HTERT RPE-1 (cell line): ENCODE results near the gene GJB3.
"Not testable (repeated sequence)": the region's sequence is repeated elsewhere in the genome, so short reads cannot be mapped to it uniquely, and the experiment has no call there.

Experiments used
- in situ Hi-C: fragments of 300-500 bp; cut with MboI; formaldehyde crosslinking; loops from 4 replicates; pipeline ENCODE4 v1.14.3; 2020; ENCODE audit warnings: low sequenced_read_pairs

GJB3 gene

GRCh38 chr1:34781071-34781843, at the start of gene GJB3:
TSS of gene GJB3 (plus strand) at chr1:34781214. CDS start at chr1:34784763, 3,549 bp downstream.
- in situ Hi-C loops: no loop called here

DNA sequence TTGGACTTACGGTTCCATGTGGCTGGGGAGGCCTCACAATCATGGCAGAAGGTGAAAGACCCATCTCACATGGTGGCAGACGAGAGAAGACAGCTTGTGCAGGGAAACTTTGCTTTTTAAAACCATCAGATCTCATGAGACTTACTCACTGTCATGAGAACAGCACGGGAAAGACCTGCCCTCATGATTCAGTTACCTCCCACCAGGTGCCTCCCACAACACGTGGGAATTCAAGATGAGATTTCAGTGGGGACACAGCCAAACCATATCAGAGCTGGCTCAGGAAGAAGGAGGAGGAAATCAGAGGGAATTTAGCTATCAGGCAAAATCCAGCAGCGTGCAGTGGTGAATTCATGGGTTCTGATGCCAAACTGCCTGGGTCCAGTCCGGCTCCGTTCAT, 48.2 kb upstream of the GJB3 start:
- in situ Hi-C loops: not testable (repeated sequence)

- in situ Hi-C loops: no loop called here
Measured at GRCh38 chr1:34736692-34737091, 44.3 kb upstream of the GJB3 start.

GRCh38 chr1:34737236-34737635, 43.8 kb upstream of the GJB3 start:
- in situ Hi-C loops: not testable (repeated sequence)

DNA sequence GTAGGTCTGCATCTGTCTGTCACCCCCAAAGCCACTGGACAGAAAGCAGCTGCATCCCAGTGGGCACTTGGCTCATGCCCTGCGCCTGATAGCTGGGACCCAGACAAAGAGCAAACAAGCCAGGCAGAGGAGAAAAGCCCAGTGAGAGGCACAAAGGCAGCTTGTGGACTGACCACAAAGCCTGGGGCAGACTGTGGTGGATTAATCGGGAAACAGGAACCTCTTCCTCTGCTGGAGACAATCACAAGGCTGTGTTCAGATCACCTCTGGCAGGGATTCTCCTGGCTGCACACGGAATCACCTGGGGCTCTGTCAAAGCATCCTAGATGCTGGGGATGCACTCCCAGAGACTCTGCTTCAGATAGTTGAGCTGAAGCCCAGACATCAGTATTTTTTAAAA, 41.4 kb upstream of the GJB3 start:
- in situ Hi-C loops: no loop called here

GRCh38 chr1:34740161-34740868, 40.7 kb upstream of the GJB3 start:
- in situ Hi-C loops: no loop called here

DNA sequence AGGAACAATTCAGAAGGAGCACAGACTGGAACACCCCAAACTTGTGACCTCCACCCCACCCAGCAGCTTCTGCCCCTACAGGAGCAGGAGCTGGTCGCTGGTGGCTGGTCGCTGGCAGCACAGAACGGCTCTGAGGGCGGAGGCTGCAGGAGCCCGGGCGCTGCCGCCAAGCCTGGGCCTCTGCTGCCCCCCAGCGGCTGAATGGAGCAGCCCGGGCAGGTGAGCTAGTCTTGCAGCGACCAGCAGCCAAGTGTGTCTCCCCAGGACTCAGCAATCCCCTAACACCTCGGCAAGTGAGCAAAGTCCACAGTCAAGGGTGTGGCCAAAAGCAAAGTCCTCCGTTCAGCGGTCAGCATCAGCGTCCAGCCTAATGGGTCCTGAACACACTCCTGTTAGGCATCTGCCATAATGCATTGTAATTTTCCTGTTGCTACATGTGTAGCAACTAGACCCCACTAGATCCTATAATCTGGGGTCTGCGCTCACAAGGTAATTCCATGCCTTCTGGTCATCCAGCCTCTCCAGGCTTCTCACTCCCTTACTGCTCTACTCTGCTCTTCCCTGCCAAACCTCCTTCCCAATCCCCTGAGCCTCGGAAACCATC, 38.2 kb upstream of the GJB3 start:
- in situ Hi-C loops: no loop called here

DNA sequence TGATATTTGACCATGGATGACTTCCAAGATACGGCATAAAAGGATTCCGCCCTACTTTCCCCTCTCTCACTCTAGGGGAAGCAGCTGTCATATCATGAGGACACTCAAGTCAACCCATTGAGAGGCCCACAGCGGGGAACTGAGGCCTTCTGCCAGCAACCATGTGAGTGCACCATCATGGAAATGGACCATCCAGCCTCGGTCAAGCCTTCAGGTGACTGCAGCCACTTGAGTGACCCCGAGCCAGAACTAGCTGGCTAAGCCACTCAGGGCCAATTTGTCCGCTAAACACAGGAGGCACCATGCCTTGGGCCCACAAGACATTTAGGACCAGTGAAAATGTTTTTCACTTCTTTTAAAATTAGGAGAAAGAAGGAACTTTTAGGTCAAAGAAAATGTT, 37.2 kb upstream of the GJB3 start:
- in situ Hi-C loops: no loop called here

DNA sequence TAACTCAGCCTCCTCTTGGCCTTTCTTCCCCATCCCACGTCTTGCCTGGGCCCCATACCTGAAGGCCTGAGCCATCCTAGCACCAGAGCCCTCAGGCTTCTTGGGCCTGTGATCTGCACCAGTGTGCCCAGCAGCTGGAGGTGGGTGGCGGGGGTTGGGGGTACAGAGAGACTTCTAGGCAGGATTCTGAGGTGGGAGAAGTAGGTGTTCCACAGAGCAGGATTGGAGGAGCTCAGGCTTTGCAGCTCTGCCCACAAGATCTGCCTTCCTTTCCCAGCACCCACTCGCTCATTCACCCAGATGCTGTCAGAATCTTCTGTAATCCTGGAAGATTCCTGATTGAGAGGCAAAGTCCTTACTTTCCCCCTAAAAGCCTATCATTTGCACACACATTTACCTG, 36.2 kb upstream of the GJB3 start:
- in situ Hi-C loops: no loop called here

DNA sequence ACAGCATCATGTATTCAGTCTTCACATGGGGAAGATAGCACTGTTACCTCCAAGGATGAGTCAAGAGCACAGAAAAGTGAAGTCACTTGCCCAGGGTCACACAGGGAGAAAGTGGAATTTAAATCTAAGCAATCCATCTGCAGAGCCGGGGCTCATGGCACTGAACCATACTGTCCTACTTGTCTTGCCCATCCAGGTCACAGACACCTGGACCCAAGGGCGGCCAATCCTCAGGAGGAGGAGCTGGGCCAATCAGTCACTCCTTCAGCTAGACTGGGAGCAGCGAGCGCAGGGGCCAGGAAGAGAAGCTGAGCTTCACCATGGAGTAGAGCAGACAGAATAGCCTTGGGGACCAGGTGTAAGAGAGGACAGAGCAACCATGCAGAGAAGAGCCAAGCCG, 35.3 kb upstream of the GJB3 start:
- in situ Hi-C loops: no loop called here

DNA sequence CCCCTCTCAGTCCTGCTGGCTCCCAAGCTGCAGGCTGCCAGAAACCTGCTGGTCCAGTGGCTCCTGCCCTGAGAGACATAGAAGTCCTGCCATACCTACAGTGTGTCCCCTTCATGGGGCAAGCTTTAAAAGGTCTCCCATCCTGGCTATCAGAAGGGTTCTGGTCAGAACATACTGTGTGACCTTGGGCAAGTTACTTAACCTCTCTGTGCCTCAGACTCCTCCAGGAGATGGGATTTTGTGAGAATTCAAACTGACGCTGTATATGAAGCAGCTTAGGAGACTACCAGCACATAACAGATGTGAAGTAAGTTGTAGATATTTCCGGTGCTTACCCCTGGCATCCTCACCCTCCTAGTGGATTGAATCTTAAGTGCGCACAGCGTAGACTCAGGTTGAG, 34.9 kb upstream of the GJB3 start:
- in situ Hi-C loops: no loop called here

GRCh38 chr1:34746785-34747637, 34.0 kb upstream of the GJB3 start:
- in situ Hi-C loops: no loop called here

DNA sequence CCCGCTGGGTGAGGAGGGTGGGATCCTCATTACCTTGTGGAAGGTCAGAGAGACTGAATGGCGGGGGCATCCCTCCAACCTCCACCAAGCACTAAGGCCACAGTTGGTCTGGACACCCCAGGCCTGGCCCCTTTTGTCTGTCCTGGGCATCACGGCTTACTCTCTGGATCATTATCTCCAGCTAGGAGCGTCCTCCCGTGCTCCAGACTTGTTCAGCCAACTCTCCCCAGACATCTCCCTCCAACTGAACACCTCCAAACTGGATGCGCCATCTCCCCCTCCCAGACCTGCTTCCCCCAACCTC, 33.4 kb upstream of the GJB3 start:
- in situ Hi-C loops: no loop called here

DNA sequence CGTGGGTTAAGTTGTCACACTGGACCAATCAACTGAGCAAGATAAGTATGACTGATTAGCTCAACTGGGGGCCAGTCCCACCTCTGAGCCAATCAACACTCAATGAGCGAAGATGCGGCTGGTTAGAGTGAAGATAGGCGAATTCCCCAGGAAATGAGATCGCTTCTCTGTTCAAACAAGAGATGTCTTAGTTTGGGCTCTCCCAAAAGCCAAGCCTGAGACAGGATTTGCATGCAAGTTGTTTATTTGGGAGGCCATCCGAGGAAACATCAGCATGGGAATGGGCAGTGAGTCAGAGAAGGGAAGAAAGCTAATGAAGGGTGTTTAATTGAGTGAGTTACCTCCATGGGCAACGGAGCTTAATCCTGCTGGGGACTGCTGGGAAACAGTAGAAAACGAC, 31.0 kb upstream of the GJB3 start:
- in situ Hi-C loops: no loop called here

DNA sequence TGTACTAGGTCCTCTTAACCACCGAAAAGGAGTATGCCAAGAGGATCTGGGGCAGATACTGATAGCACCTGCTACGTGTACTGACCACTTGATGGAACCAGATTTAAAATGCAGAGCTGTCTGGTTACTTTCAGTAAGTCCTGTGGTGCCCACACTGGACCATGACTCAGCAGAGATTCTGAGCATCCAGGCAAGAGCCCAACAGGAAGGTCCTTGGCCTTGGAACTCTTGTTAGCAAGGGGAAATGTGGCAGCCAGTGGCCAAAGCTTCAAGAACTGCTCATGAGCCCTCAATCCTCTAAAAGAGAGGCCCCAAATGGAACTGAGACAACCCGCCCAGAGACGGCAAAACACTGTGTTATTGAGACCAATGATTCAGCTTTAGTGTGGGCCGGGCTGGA, 30.4 kb upstream of the GJB3 start:
- in situ Hi-C loops: no loop called here

GRCh38 chr1:34753163-34753562, 27.9 kb upstream of the GJB3 start:
- in situ Hi-C loops: no loop called here

GRCh38 chr1:34754964-34755637, 25.9 kb upstream of the GJB3 start, which contains the start of gene GJB5:
TSS of gene GJB5 (plus strand) at chr1:34755047. CDS start at chr1:34757331, 2,284 bp downstream.
- in situ Hi-C loops: no loop called here

DNA sequence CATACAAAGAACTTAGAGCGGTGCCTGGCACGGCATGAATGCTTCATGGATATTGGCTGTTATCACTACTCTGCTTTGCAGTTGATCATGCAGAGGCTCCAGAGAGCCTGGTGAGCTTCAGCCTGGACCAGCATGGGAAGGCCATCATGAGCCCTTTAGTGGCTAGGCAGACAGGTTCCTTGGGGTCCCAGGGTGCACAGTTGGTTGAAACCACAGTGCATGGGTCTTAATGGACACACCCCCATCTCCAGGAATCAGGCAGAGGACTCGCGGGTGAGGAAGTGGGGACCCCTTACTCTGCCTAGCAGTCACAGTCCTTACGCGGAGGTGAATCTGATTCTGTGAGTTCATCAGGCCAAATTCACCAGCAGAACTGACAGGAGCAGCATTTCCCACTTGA, 25.1 kb upstream of the GJB3 start:
- in situ Hi-C loops: no loop called here

DNA sequence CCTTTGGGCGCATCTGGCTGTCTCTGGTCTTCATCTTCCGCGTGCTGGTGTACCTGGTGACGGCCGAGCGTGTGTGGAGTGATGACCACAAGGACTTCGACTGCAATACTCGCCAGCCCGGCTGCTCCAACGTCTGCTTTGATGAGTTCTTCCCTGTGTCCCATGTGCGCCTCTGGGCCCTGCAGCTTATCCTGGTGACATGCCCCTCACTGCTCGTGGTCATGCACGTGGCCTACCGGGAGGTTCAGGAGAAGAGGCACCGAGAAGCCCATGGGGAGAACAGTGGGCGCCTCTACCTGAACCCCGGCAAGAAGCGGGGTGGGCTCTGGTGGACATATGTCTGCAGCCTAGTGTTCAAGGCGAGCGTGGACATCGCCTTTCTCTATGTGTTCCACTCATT, 23.6 kb upstream of the GJB3 start:
- in situ Hi-C loops: no loop called here

- in situ Hi-C loops: no loop called here
Measured at GRCh38 chr1:34758751-34759150, 22.3 kb upstream of the GJB3 start.
